HEK293 (cell line): ENCODE data around the gene ATP13A3.

Experiments
- ZNF292 ChIP-seq: fragments of 450-650 bp; formaldehyde crosslinking; IDR thresholded peaks from 2 replicates; pipeline ENCODE4 v1.5.1; 2016; ENCODE audit warnings: low read depth, missing biosample characterization, missing genetic modification characterization, borderline replicate concordance
- ZNF768 ChIP-seq: fragments of 450-650 bp; formaldehyde crosslinking; IDR thresholded peaks from 2 replicates; pipeline ENCODE4 v1.5.1; 2018; ENCODE audit warnings: missing biosample characterization, mild to moderate bottlenecking, missing genetic modification characterization
- TF ChIP-seq, protein P1 (sequence below): fragments of 450-650 bp; formaldehyde crosslinking; IDR thresholded peaks from 2 replicates; pipeline ENCODE4 v1.5.1; 2016; ENCODE audit warnings: missing biosample characterization, missing genetic modification characterization

DNA sequence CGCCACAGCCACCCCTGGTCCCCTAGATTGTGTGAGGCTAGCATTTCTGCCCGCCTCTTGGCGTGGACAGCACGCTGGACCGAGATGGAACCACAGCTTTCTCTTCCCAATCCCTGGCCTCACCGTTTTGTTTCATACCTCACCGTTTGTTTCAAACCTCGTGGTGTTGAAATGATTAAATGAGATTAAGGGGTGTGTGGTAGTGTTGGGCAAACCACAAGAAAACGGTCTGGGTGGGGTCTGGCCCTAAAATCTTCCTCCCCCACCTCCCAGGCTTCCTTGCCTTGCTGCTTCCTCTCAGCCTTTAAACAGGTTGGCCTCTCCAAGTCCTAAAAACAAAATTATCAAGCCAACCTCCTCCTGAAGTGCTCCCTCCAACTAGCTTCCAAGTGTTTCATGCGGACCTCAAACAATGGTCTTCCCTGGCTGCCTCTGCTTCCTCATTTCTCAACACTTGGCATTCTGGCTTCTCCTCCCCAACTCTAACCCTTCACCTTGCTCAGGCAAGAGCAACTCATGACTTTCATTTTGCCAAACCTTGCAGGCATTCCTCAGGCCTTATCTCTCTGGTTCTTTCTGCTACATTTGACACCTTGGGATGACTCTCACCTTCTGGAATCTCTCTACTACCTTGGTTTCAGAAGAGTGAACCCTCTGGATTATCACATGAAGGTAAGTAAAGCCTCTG is 1.4 kb upstream of the ATP13A3 start:
- no peak for TF ChIP-seq ZNF292 (tag by site-specific recombination)
- TF ChIP-seq, protein P1, sequence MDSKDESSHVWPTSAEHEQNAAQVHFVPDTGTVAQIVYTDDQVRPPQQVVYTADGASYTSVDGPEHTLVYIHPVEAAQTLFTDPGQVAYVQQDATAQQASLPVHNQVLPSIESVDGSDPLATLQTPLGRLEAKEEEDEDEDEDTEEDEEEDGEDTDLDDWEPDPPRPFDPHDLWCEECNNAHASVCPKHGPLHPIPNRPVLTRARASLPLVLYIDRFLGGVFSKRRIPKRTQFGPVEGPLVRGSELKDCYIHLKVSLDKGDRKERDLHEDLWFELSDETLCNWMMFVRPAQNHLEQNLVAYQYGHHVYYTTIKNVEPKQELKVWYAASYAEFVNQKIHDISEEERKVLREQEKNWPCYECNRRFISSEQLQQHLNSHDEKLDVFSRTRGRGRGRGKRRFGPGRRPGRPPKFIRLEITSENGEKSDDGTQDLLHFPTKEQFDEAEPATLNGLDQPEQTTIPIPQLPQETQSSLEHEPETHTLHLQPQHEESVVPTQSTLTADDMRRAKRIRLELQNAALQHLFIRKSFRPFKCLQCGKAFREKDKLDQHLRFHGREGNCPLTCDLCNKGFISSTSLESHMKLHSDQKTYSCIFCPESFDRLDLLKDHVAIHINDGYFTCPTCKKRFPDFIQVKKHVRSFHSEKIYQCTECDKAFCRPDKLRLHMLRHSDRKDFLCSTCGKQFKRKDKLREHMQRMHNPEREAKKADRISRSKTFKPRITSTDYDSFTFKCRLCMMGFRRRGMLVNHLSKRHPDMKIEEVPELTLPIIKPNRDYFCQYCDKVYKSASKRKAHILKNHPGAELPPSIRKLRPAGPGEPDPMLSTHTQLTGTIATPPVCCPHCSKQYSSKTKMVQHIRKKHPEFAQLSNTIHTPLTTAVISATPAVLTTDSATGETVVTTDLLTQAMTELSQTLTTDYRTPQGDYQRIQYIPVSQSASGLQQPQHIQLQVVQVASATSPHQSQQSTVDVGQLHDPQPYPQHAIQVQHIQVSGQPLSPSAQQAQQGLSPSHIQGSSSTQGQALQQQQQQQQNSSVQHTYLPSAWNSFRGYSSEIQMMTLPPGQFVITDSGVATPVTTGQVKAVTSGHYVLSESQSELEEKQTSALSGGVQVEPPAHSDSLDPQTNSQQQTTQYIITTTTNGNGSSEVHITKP (tag by site-specific recombination): no peak
- TF ChIP-seq ZNF768 (tag by site-specific recombination): no peak
